CD4-positive, CD25-positive, alpha-beta regulatory T cell (primary cell): Measurements from ENCODE around the gene RTL9. TPM values are rescaled to one million over a fixed set of nuclear protein-coding genes. Genes with fewer than 3 reads are reported as not detected.

Experiments used
- ATAC-seq, 2 donors: fragments of 150-1000 bp; cut with Tn5 transposase; one replicate each; pipeline ENCODE4 v1.10.0; 2021; ENCODE audit warnings: low read depth in 2 of 2, moderate number of reproducible peaks in 2 of 2, moderate library complexity in 1 of 2
- DNase-seq, 3 donors: peaks; one replicate each; pipeline versions ENCODE4 v3.0.0 to v3.0.0-alpha.2; 2012 to 2022; ENCODE audit warnings: mixed read lengths in 1 of 3
- H3K27ac ChIP-seq: one replicate; pipeline ENCODE4 v1.7.0; 2013; ENCODE audit warnings: mild to moderate bottlenecking, low read length; ENCODE audit not compliant: insufficient read depth, poor library complexity, severe bottlenecking
- H3K27me3 ChIP-seq: one replicate; pipeline ENCODE4 v1.7.0; 2013; ENCODE audit warnings: low read length; ENCODE audit not compliant: control insufficient read depth, insufficient read depth
- H3K36me3 ChIP-seq: one replicate; pipeline ENCODE4 v1.7.0; 2013; ENCODE audit warnings: mild to moderate bottlenecking, low read length, moderate library complexity; ENCODE audit not compliant: control insufficient read depth, insufficient read depth
- H3K4me1 ChIP-seq: 2 replicates; pipeline ENCODE4 v1.7.0; 2013; ENCODE audit warnings: mild to moderate bottlenecking, low read length; ENCODE audit not compliant: insufficient read depth, control insufficient read depth, poor library complexity, severe bottlenecking
- H3K4me3 ChIP-seq: one replicate; pipeline ENCODE4 v1.7.0; 2013; ENCODE audit warnings: low read depth, mild to moderate bottlenecking, low read length, moderate library complexity
- H3K9me3 ChIP-seq, 2 experiments: 1 replicate in 1 of 2; 2 replicates in 1 of 2; pipeline ENCODE4 v1.7.0; 2013; ENCODE audit warnings: low read length in 2 of 2, mild to moderate bottlenecking in 1 of 2, moderate library complexity in 1 of 2; ENCODE audit not compliant: control insufficient read depth in 2 of 2
- H3K27ac Mint-ChIP-seq, 3 donors: one replicate each; pipeline ENCODE4 v1.8.0; 2020 to 2022; ENCODE audit warnings: mild to moderate bottlenecking in 3 of 3, mixed read lengths in 3 of 3, moderate library complexity in 2 of 3
- H3K27me3 Mint-ChIP-seq: one replicate; pipeline ENCODE4 v1.8.0; 2022; ENCODE audit warnings: mild to moderate bottlenecking, mixed read lengths
- H3K36me3 Mint-ChIP-seq: one replicate; pipeline ENCODE4 v1.8.0; 2020; ENCODE audit warnings: mixed read lengths
- H3K4me1 Mint-ChIP-seq, 4 donors: one replicate each; pipeline ENCODE4 v1.8.0; 2020 to 2022; ENCODE audit warnings: mixed read lengths in 4 of 4, mild to moderate bottlenecking in 1 of 4
- H3K4me3 Mint-ChIP-seq, 4 donors: one replicate each; pipeline ENCODE4 v1.8.0; 2020 to 2022; ENCODE audit warnings: mild to moderate bottlenecking in 4 of 4, mixed read lengths in 4 of 4, moderate library complexity in 3 of 4
- H3K9me3 Mint-ChIP-seq, 7 donors: one replicate each; pipeline ENCODE4 v1.8.0; 2020 to 2022; ENCODE audit warnings: mixed read lengths in 7 of 7, mild to moderate bottlenecking in 3 of 7, moderate library complexity in 2 of 7
- polyA plus RNA-seq, 4 donors: library from polyadenylated mRNA; unstranded; fragments of 300-500 nt; fragmentation: Illumina TruSeq; gene quantifications; one replicate each; pipeline ENCODE4 v1.2.3, GENCODE V29; 2021
- total RNA-seq: library from RNA; stranded (reverse); gene quantifications from one replicate; pipeline ENCODE4 v1.2.3, GENCODE V29; 2022

The RTL9 gene
- total and polyA plus RNA-seq, 5 donors from 2014 or later, result not detected

DNA sequence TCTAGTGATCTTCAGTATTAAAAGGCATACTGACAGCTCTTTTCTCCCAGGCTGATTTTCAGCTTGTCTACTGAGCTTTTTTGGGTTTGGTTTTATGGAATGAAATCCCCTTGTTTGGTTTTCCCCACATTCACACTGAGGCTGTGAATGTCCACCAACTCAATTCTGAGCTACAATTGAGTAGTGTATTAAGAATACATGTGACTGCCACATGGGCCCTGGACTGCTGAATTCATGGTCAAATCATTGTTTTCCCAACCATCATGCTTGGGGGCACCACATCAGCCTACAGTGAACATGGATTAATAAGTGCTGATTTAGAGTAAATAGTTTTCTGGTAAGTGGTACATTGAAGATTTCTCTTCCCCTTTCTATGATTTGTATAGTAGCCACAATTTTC lies 32.4 kb downstream of the RTL9 start:
- Histone ChIP-seq H3K36me3 (no peaks in the 10 kb centered on the region), H3K4me3 (no peak overlapping the region), H3K27ac (no peak overlapping the region), H3K9me3 (no peaks in the 10 kb centered on the region), H3K4me1 (no peaks in the 10 kb centered on the region), H3K27me3 (peaks cover 3% of the 10 kb centered on the region)
- H3K27ac Mint-ChIP-seq, result no peak overlapping the region
- no peaks in the 10 kb centered on the region for H3K4me1 Mint-ChIP-seq
- H3K9me3 Mint-ChIP-seq, result no peaks in the 10 kb centered on the region
- H3K36me3 Mint-ChIP-seq, result no peaks in the 10 kb centered on the region
- ATAC-seq (no peak), DNase-seq (no peak)
- peaks cover 7% of the 10 kb centered on the region for H3K27me3 Mint-ChIP-seq
- no peak overlapping the region for H3K4me3 Mint-ChIP-seq

DNA sequence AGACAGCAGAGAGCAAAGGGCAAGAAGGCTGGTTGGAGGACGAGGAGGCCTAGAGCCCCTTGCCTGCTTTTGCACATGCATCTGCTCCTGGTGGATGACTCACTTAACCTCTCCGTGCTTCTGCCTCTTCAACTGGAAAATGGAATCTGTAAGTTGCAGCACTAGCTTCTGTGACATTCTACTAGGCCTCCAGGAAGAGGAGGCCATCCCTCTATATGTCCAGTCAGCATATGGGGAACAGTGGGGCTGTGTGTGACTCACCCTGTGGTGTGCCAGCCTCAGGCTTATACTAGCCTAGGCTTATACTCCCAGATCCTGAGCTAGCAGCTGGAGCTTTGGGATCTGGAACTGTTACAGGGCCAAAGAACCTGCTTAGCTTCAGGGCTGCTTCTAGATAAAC lies 36.0 kb downstream of the RTL9 start:
- Mint-ChIP-seq H3K27ac (no peak overlapping the region), H3K4me1 (no peaks in the 10 kb centered on the region), H3K27me3 (peaks cover 2% of the 10 kb centered on the region), H3K36me3 (no peaks in the 10 kb centered on the region), H3K4me3 (no peak overlapping the region), H3K9me3 (no peaks in the 10 kb centered on the region)
- Histone ChIP-seq H3K4me1 (no peaks in the 10 kb centered on the region), H3K4me3 (no peak overlapping the region), H3K36me3 (no peaks in the 10 kb centered on the region), H3K27ac (no peak overlapping the region), H3K27me3 (peaks cover 3% of the 10 kb centered on the region), H3K9me3 (no peaks in the 10 kb centered on the region)
- DNase-seq, result no peak
- ATAC-seq, result no peak

DNA sequence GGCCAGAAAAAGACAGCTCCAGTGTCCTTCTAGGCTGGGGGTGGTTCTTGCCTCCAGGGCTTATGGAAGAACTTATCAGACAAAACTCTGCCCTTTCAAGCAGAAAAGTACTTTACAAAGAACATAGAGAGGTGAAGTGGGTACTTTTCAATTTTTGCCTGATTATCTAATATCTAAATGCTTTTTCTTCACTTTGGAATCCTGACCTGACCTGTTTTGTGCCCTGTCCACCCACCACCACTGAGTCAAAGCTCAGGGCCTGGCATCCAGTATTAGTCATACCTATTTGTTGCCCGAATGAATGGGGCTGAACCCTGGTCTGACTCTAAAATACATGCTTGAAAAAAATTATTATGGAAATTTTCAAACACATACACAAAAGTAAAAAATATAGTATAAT lies 37.2 kb downstream of the RTL9 start:
- H3K9me3 Mint-ChIP-seq, result no peaks in the 10 kb centered on the region

DNA sequence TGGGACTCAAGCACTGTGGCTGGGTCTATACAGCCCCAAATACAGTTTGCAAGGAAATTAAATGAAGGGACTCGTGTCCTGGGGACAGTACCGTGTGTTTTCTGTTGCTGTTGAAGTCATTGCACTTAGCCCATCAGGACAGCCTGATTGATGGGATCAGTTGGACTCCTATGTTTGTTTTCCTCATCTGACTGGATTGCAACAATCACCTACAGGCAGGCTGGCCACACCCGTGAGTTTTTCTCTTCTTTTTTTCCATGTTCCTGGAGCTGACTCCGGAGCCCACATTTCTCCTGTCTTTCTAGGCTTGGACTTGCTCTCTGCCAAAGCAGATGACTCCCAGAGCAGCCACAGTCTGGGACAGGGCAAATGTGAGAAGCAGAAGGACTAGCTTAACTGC lies 38.1 kb downstream of the RTL9 start:
- Histone ChIP-seq H3K9me3 (no peaks in the 10 kb centered on the region), H3K27ac (no peak overlapping the region), H3K4me3 (no peak overlapping the region), H3K4me1 (no peaks in the 10 kb centered on the region), H3K27me3 (no peaks in the 10 kb centered on the region), H3K36me3 (no peaks in the 10 kb centered on the region)
- ATAC-seq (no peak), DNase-seq (no peak)
- Mint-ChIP-seq H3K27ac (no peak overlapping the region), H3K4me3 (no peak overlapping the region), H3K27me3 (no peaks in the 10 kb centered on the region), H3K36me3 (no peaks in the 10 kb centered on the region), H3K4me1 (no peaks in the 10 kb centered on the region), H3K9me3 (no peaks in the 10 kb centered on the region)

More for the DNA sequence above, 37.2 kb downstream of the RTL9 start:
- H3K27me3 ChIP-seq, result no peaks in the 10 kb centered on the region
- Mint-ChIP-seq H3K4me1 (no peaks in the 10 kb centered on the region), H3K36me3 (no peaks in the 10 kb centered on the region), H3K27me3 (no peaks in the 10 kb centered on the region), H3K4me3 (no peak overlapping the region), H3K27ac (no peak overlapping the region)
- H3K4me1 ChIP-seq, result no peaks in the 10 kb centered on the region
- H3K36me3 ChIP-seq, result no peaks in the 10 kb centered on the region
- H3K27ac ChIP-seq, result no peak overlapping the region
- ATAC-seq (no peak), DNase-seq (no peak)
- no peak overlapping the region for H3K4me3 ChIP-seq
- H3K9me3 ChIP-seq, result no peaks in the 10 kb centered on the region

DNA sequence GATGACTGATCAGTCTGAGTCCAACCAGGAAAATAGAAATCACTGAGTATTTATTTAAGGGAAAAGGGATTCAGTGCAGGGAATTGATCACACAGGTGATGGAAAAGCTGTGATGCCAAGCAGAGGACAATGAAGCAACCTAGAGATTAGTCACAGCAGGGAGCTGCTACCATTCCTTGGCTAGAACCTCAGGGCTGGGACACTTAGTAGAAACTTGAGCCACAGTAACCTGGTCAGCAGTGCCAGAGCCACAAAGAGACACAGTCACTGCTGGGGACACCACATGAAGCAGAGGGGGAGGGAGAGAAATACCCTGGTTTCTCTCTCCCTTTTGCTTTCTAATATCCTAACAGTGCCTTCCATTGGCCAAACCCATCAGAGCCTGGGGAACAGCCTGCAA lies 38.7 kb downstream of the RTL9 start:
- Histone ChIP-seq H3K4me1 (no peaks in the 10 kb centered on the region), H3K4me3 (no peak overlapping the region), H3K27ac (no peak overlapping the region), H3K36me3 (no peaks in the 10 kb centered on the region), H3K27me3 (no peaks in the 10 kb centered on the region), H3K9me3 (no peaks in the 10 kb centered on the region)
- DNase-seq, result no peak
- no peak for ATAC-seq
- Mint-ChIP-seq H3K4me1 (no peaks in the 10 kb centered on the region), H3K4me3 (no peak overlapping the region), H3K9me3 (no peaks in the 10 kb centered on the region), H3K36me3 (no peaks in the 10 kb centered on the region), H3K27ac (no peak overlapping the region), H3K27me3 (no peaks in the 10 kb centered on the region)

DNA sequence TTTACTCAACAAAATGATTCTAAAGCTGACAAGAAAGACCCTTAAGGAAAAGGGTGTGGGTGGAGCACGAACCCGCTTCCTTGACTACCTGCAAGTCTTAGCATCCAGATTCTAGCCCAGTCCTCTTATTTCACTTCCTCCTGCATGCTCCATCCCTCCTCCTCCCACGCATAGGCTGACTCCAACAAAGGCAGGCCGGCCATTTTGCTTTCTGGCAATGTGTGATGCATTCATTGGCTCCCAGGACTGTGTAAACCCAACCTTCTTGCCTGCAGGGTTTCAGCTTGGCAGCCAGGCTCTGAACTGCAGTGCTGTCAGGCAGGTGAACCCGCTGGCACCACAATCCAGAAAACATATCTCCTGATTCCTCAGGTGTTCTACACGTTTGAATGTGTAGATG lies 39.3 kb downstream of the RTL9 start:
- Histone ChIP-seq H3K9me3 (no peaks in the 10 kb centered on the region), H3K4me3 (no peak overlapping the region), H3K27me3 (no peaks in the 10 kb centered on the region), H3K4me1 (no peaks in the 10 kb centered on the region), H3K36me3 (no peaks in the 10 kb centered on the region), H3K27ac (no peak overlapping the region)
- no peak overlapping the region for H3K27ac Mint-ChIP-seq
- no peaks in the 10 kb centered on the region for H3K36me3 Mint-ChIP-seq
- no peaks in the 10 kb centered on the region for H3K4me1 Mint-ChIP-seq
- H3K27me3 Mint-ChIP-seq, result no peaks in the 10 kb centered on the region
- DNase-seq (no peak), ATAC-seq (no peak)
- no peaks in the 10 kb centered on the region for H3K9me3 Mint-ChIP-seq
- H3K4me3 Mint-ChIP-seq, result no peak overlapping the region

DNA sequence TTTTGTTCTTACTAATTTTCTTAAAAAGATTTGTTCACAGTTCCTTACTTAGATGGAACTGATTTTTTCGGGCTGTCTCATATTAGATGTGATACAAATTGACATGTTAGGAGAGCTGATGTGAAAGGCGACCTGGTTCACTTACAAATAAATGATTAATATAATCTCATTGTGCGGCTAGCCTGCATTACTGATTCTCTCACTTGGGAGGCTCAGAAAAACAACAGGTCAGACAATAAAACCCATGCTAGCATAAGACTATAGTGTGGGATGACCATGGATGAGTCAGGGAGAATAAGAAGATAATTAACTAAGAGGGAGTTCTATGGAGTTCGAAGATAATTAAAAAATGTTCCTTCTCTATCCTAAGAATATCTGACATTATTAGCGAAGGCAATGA lies 40.8 kb downstream of the RTL9 start:
- Histone ChIP-seq H3K27ac (no peak overlapping the region), H3K27me3 (no peaks in the 10 kb centered on the region), H3K9me3 (no peaks in the 10 kb centered on the region), H3K4me3 (no peak overlapping the region), H3K36me3 (no peaks in the 10 kb centered on the region), H3K4me1 (no peaks in the 10 kb centered on the region)
- DNase-seq (no peak), ATAC-seq (no peak)
- Mint-ChIP-seq H3K27me3 (no peaks in the 10 kb centered on the region), H3K36me3 (no peaks in the 10 kb centered on the region), H3K27ac (no peak overlapping the region), H3K4me3 (no peak overlapping the region), H3K4me1 (no peaks in the 10 kb centered on the region), H3K9me3 (no peaks in the 10 kb centered on the region)

DNA sequence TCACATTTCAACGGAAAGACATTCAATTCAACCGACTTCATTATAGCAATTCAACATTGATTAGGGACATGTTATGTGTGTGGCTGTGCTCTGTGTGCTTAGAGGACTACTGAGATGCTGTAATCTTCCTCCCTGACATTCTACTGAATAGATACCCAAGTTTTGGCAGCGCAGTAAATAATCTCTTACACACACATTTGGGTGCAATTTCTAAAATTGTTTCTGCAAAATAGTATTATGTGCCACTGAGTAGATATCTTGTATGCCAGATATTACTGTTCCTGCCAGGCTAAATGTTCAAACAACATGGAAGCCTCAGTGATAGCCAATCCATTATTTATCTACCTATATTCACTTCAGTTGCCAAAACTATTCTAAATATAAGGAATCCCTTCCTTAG lies 41.3 kb downstream of the RTL9 start:
- ATAC-seq (no peak), DNase-seq (no peak)
- Mint-ChIP-seq H3K36me3 (no peaks in the 10 kb centered on the region), H3K9me3 (no peaks in the 10 kb centered on the region), H3K27ac (no peak overlapping the region), H3K27me3 (no peaks in the 10 kb centered on the region), H3K4me1 (no peaks in the 10 kb centered on the region), H3K4me3 (no peak overlapping the region)
- Histone ChIP-seq H3K27ac (no peak overlapping the region), H3K4me3 (no peak overlapping the region), H3K27me3 (no peaks in the 10 kb centered on the region), H3K4me1 (no peaks in the 10 kb centered on the region), H3K36me3 (no peaks in the 10 kb centered on the region), H3K9me3 (no peaks in the 10 kb centered on the region)
